ENCODE data around the gene PLA2G5.

GRCh38 chr1:20120796-20121195 is 50.8 kb downstream of the PLA2G5 start:
- no peak for TF ChIP-seq CTCF (IDR thresholded peaks at IDR 0.05)
- no peak for TF ChIP-seq POLR2A (IDR thresholded peaks at IDR 0.05)
